ENCODE measurements around the gene ZBED3.
"Not testable (repeated sequence)": the region's sequence is repeated elsewhere in the genome, so short reads cannot be mapped to it uniquely, and the experiment has no call there.

Gene ZBED3, protein sequence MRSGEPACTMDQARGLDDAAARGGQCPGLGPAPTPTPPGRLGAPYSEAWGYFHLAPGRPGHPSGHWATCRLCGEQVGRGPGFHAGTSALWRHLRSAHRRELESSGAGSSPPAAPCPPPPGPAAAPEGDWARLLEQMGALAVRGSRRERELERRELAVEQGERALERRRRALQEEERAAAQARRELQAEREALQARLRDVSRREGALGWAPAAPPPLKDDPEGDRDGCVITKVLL

GRCh38 chr5:77086689-77087483, at the start of gene ZBED3:
Gene ZBED3, minus strand, starts transcription at chr5:77087285. Its CDS starts 9,407 bp downstream, at chr5:77077878.
- DNase-seq (ENCODE audit: low spot score): peak; percentile 85

- peak; percentile 92 for DNase-seq (ENCODE audit: low spot score)
These were observed 46.1 kb upstream of the ZBED3 start for GRCh38 chr5:77133061-77133758.

- no peak for DNase-seq (ENCODE audit: low spot score)
These were observed 44.3 kb upstream of the ZBED3 start for GRCh38 chr5:77131361-77131760.

DNA sequence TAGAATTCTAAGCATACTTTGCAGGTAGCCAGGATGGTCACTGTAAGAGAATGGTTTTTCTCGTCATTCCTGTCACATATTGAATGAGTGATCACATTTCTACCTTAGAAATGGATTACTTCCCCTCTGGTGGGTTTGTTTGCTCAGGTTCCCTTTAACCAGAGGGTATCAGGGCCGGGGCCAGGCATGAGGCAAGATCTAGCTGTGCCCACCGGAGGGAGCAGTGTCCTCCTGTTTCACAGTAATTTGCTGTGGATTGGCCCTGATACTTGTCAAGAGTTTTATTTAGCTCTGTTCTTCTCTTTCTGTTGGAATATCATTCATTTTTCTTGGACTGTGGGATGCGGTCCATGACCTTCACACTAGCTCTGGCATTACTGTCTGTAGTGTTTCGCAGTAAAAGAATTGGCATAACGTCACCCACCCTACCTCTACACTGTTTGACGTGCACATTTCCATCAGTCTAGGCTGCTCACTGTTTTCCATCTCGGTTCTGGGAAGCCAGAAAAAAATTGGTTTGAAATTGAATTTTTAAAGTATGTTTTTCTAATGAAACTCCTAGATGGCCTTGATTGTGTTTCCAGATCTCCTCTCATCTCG, 42.4 kb upstream of the ZBED3 start:
- DNase-seq (ENCODE audit: low spot score): no peak

DNA sequence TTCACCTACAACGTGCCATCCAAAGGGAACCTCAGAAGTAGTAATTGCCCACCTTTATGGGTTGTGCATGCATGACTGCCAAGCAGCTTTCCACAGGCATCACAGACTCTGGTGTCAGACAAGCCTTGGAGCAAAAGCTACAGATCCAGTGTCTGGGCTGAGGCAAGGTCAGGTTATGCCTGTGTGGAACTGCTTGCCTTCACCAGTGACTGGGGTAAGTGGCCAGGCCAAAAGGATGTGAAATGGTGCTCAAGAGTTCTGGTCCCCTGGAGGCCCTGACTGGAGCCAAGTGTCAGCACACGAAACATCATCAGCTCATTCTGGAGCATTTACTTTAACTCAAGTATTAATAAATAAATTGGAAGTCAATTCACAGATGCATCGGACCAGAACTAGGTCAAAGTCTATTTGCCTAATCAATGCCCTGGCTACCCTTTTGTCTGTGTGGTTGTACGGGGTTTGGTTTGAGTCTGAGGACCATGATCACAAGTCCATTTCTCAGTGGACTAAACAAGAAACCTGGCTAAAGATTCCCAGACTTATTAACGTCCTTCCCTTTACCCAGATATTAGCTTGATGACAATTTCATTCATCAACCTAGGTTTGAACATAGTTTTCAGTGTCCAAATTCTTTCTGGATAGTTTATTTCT, 41.5 kb upstream of the ZBED3 start:
- DNase-seq (ENCODE audit: low spot score): no peak

DNA sequence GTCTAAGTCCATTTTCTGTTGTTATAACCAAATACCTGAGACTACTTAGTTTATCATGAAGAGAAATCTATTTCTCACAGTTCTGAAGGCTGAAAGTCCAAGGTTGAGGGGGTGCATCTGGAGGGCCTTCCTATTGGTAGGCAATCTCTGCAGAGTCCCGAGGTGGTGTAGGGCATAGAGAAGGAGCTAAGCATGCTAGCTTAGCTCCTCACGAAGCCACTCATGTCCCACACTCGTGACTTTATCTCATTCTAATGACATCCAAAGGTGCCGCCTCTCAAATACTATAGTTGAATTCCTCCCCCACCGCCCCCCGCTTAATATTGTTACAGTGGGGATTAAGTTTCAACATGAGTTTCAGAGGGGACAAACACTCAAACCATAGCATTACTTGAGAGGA, 36.0 kb upstream of the ZBED3 start:
- no peak for DNase-seq (ENCODE audit: low spot score)

- no peak for DNase-seq (ENCODE audit: low spot score)
These were observed 33.6 kb upstream of the ZBED3 start for GRCh38 chr5:77120706-77121105.

DNA sequence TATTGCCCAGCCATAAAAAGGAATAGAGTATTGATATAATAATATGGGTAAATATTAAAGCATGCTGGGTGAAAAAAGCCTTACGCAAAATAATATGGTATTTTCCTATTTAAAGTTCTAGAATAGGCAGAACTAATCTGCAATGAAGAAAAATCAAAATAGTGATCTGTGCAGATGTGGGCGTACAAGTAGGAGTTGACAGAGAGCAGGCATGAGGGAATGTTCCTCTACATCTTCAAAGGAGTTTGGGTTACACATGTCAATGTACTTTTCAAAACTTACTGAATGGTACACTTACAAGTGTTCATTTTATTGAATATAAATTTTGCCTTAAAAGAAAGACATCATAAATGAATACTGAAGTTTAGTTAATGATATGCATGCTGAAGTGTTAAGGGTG, 33.0 kb upstream of the ZBED3 start:
- DNase-seq (ENCODE audit: low spot score): no peak

- DNase-seq (ENCODE audit: low spot score): no peak
These were observed 30.1 kb upstream of the ZBED3 start for GRCh38 chr5:77117161-77117560.

GRCh38 chr5:77107035-77107434, 19.9 kb upstream of the ZBED3 start:
- DNase-seq (ENCODE audit: low spot score): not testable (repeated sequence)

- no peak for DNase-seq (ENCODE audit: low spot score)
These were observed 17.7 kb upstream of the ZBED3 start for GRCh38 chr5:77104813-77105212.

DNA sequence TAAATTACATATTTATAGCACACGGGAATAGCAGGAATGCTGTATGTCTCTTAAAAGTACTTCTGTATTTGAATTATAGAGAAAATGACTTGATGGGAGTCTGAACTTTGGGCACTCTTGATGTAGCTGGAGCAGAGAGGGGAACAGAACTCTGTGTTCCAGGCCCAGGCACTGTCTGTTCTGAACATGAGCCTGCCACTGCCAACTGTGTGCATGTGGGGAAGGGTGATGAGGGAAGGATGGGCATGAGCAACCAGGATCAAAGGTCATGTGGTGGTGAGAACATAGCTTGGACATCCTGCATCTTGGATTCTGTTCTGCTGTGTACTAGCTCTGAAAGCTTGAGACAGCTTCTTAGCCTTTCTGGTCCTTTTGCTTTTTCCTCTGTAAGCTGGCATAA, 16.4 kb upstream of the ZBED3 start:
- no peak for DNase-seq (ENCODE audit: low spot score)

- no peak for DNase-seq (ENCODE audit: low spot score)
These were observed 15.5 kb upstream of the ZBED3 start for GRCh38 chr5:77102549-77102948.

GRCh38 chr5:77101298-77101697, 14.2 kb upstream of the ZBED3 start:
- DNase-seq (ENCODE audit: low spot score): no peak

DNA sequence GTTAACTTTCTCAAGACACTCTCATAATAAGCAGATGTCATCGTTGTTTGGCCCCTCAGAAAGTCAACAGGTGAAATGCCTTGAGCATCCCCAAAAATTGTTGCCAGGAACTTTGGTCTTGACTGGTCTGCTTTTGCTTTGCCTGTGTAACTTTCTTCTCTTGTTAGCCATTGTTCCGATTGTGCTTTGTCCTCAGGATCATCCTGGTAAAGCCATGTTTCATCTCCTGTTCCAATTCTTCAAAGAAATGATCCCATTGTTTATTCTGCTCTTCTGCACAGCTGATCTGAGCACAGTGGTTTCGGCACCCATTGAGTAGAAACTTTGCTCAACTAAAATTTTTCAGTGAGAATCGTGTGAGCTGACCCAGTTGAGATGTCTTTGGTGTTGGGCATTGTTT, 8.1 kb upstream of the ZBED3 start:
- peak; percentile 75 for DNase-seq (ENCODE audit: low spot score)

DNA sequence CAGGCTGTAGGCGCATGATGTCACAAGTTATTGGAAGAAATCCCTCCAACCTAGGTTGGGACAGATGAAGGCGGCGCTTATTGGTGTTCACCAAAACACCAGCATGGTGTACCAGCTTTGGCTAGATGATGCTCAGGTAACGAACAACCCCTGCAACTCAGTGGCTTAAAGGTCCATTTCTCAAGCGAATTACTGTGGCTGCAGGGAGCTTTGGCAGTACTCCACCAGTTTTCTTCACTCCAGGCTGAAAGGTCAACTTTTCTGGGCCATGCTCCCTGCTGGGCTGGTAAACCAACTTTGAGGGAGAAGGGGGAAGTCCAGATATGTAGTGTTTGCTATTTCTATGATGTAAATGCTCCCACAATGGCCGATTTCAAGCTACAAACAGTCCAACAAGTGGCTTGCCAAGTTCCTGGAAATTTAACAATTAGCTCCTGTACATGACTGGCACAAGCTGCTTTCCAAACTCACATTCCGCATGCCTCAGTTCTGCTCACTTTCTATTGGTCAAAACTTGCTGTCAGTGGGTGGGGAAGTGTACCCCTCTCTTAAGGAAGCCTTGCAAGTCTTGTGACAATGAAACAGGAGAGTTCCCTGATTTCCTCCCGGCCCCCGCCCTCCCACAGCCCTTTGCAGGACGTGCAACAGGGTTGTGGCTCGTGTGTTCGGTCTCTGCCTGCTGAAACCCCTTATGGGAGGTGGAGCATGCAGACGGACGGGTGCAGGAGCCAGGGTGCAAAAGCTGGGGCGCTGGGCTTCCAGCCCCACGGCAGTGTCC, 588 bp upstream of the ZBED3 start:
- peak; percentile 75 for DNase-seq (ENCODE audit: low spot score)

GRCh38 chr5:77086368-77086688, 757 bp downstream of the ZBED3 start:
- no peak for DNase-seq (ENCODE audit: low spot score)

GRCh38 chr5:77083088-77083487, 4.0 kb downstream of the ZBED3 start:
- DNase-seq (ENCODE audit: low spot score): no peak

- no peak for DNase-seq (ENCODE audit: low spot score)
These were observed 4.8 kb downstream of the ZBED3 start for GRCh38 chr5:77082280-77082679.

- no peak for DNase-seq (ENCODE audit: low spot score)
These were observed 6.2 kb downstream of the ZBED3 start for GRCh38 chr5:77080905-77081304.

DNA sequence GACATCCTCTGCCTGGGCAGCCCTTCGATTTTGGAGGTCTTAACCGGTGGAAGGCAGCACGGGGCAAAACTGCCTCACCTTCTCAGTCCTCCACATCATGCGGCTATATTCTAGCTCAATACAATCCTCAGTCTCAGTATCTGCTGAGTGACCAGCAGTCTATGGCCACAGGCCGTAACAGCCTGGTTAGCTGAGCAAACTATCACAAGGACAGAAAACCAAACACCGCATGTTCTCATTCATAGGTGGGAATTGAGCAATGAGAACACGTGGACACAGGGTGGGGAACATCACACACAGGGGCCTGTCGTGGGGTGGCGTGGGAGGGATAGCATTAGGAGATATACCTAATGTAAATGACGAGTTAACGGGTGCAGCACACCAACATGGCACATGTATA, 6.6 kb downstream of the ZBED3 start:
- not testable (repeated sequence) for DNase-seq (ENCODE audit: low spot score)

- no peak for DNase-seq (ENCODE audit: low spot score)
These were observed 9.3 kb downstream of the ZBED3 start for GRCh38 chr5:77077829-77078176.

Data from globus pallidus (tissue), 1 donor.